ENCODE results near the gene TTLL7.

The TTLL7 gene
- total RNA-seq, result 0.27 to 1.3 (median 0.70) reads per million in 4 experiments

DNA sequence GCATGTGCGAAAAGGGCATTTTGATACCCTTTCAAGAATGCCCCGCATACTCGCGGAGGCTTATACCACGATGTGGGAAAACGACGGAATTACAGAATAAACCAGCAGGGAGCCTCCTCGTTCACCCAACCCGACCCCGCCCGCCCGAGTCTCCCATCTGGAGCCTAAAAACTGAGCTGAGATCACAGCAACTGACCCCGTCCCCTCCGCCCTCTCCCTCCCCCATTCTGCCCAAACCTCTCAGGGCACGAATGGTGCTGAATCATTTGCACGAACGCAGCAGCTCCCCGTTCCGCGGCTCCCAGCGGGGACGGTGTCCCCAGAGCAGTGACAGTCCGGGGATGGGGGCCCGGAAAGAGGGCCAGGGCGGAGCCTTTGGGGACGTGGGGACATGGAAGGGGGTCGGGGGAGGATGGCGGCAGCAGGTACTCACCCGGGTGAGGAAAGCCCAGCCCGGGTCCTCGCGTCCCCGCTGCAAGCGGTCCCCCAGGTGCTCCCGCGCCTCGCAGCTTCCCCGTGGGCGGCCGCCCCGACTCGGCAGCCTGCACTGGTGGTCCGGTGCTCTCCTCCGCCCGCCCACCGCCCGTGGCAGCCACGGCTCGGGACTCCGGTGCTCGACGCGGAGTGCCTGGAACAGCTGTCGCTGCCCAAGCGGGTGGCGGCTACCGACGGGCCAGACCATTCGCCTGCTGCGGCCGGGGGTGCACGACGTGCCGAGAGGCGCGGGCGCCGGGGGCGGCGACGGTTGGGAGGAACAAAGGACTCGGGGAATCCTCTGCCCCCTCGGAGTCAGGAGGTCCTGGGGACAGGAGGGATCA, at the start of gene TTLL7:
Gene TTLL7 (minus strand): TSS at position 635 of the 818 bp plus-strand sequence. CDS start 46,921 bp downstream, outside the sequence.
- DNase-seq, result no peak

DNA sequence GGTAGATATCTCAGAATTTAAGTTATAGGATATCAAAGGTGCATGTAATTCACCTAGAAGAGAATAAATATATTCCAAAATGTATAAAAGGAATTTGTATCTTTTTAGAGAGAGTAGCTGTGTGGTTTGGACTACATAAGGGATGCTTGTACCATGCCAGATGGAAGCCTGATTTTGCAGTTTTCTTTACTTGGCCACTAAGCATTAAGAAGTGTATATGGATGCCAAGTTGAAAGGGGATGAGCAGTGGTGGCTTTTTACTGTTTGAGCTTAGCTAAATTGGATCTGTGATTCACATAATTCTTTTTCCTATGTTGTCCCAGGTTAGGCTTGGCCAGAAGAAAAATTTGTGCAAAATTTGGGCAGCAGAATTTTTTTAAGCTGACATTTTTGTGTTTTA, 43.5 kb upstream of the TTLL7 start:
- no peak for DNase-seq

GRCh38 chr1:84037758-84038611, 39.1 kb upstream of the TTLL7 start:
- no peak for DNase-seq

GRCh38 chr1:84031802-84032327, 32.9 kb upstream of the TTLL7 start:
- DNase-seq, result no peak

GRCh38 chr1:84027368-84027767, 28.4 kb upstream of the TTLL7 start:
- no peak for DNase-seq

DNA sequence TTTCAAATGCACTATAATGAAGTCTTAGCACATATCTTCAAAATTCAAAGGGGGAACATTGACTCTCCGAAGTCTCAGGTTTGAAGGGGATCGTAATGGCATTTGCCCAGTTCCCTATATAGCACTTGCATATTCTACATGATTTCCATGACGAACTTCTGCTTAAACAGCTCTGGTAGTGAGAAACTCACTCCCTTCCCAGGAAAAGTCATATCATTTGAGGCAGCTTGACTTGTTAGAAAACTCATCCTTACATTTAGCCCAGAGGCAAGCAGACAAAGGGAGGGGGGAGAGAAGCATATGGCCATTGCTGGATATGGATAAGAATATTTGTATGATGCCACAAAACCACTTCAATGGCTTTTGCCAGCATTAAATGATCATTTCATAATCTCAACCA, 27.0 kb upstream of the TTLL7 start:
- DNase-seq, result no peak

DNA sequence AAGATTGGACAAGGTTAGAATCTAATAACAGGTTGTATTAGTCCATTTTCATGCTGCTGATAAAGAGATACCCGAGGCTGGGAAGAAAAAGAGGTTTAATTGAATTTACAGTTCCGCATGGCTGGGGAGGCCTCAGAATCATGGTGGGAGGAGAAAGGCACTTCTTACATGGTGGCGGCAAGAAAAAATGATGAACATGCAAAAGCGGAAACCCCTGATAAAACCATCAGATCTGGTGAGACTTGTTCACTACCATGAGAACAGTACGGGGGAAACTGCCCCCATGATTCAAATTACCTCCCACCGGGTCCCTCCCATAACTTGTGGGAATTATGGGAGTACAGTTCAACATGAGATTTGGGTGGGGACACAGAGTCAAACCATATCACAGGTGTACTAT, 22.9 kb upstream of the TTLL7 start:
- DNase-seq, result no peak

DNA sequence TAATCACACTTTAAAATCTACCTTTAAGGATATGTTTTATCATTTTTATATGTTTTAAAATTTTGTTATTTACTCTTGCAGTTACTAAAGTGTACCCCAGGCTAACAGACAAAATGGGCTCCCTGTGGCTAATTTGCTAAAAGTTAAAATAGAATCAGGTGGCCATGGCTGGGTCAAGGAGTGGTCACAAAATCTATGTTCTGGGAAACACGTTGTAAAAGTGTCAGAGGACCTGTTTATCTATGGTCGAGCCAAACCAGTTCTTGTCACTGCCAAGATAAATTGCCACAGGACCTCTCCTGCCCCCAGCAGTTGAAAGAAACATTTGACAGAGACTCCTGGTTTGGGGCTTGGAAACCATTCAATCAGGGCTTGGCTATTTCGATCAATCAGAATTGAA, 21.2 kb upstream of the TTLL7 start:
- no peak for DNase-seq

GRCh38 chr1:84019217-84019616, 20.3 kb upstream of the TTLL7 start:
- DNase-seq, result no peak

DNA sequence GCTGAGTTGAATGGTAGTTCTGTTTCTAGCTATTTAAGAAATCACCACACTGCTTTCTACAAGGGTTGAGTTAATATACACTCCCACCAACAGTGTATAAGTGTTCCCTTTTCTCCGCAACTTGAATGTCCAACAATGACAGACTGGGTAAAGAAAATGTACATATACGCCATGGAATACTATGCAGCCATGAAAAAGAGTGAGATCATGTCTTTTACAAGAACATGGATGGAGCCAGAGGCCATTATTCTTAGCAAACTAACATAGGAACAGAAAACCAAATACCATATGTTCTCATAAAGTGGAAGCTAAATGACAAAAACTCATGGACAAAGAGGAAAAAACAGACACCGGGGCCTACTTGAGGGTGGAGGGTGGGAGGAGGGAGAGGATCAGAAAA, 14.8 kb upstream of the TTLL7 start:
- no peak for DNase-seq

GRCh38 chr1:84012018-84012417, 13.1 kb upstream of the TTLL7 start:
- no peak for DNase-seq

- no peak for DNase-seq
Observed at GRCh38 chr1:84010136-84010535, 11.2 kb upstream of the TTLL7 start.

GRCh38 chr1:84008631-84009030, 9.7 kb upstream of the TTLL7 start:
- no peak for DNase-seq

GRCh38 chr1:84006591-84006990, 7.7 kb upstream of the TTLL7 start:
- no peak for DNase-seq

- no peak for DNase-seq
Observed at GRCh38 chr1:84001501-84001900, 2.6 kb upstream of the TTLL7 start.

- DNase-seq, result no peak
Observed at GRCh38 chr1:84000954-84001495, 2.1 kb upstream of the TTLL7 start.

DNA sequence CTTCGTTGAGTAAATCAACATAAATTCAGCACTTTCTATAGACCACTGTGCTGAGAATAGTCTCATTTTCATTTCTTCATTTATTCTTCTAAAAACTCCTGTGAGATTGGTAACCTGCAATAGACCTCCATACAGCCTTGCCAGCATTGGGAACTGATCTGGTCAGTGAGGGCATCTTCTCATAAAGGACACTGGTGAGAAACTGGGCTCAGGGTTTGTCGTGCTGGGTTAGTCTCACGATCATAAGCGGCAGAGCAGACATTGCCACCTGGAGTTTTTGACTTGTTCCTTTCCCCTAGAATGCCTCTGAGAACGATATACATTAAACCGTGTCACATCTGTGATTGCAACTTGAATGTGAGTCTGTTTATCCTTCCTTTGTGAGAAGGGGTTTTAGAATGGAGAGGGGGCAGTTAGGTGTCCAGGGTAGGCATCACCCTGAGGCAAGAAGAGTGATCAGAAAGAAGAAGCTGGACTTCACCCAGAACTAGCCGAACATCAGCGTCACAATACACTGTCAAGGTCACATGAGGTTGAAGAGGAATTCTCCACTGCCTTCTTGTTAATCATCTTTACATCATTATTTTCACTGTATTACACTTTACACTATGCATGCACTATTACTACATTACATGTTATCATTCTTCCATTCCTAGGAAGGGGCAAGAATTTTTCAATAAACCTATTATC, 1.4 kb upstream of the TTLL7 start:
- DNase-seq, result no peak

- DNase-seq, result no peak
Observed at GRCh38 chr1:83999316-83999819, 436 bp upstream of the TTLL7 start.

DNA sequence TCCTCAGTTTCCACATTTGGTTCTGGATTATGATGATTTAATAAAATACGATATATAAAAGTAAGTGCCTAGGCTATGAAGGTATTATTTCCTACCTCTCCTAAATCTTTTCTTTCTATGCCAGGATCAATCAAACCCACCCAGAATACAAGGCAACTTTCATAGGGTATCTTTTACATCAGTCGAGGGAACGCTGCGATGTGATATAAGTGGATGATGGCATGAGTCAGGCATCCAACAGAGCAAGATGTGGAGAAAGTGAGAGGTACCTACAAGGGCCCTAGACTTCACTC, 781 bp downstream of the TTLL7 start:
- no peak for DNase-seq

DNA sequence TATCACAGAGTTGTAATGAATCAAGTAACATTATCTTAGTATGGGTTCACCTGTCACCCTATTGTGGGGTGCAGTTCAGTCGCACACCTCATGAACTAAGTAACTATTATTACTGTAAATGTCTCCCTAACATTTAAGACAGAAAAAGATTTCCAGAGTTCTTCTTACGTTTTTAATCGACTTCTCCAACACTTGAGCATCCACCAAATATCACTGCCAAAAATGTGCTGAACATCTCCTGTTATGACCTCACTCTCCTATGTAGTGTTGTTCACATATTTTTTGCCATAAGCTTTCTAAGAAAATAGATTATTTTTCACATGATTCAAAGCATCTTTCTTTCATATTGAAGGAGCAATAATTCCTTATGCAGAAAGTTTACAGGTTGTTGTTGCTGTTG, 1.3 kb downstream of the TTLL7 start:
- DNase-seq, result no peak

- no peak for DNase-seq
Observed at GRCh38 chr1:83996621-83997020, 2.3 kb downstream of the TTLL7 start.

- no peak for DNase-seq
Observed at GRCh38 chr1:83996191-83996590, 2.7 kb downstream of the TTLL7 start.

- no peak for DNase-seq
Observed at GRCh38 chr1:83995649-83996048, 3.3 kb downstream of the TTLL7 start.

Data from effector CD8-positive, alpha-beta T cell (primary cell).